ENCODE measurements around the gene TSPYL6.

GRCh38 chr2:54204476-54204875 lies 51.6 kb downstream of the TSPYL6 start:
- TF ChIP-seq CTCF (IDR thresholded peaks at IDR 0.05) (no peak), SIN3A (IDR thresholded peaks at IDR 0.05; ENCODE audit: borderline replicate concordance, insufficient read depth, low read depth, low read length) (no peak)
